ENCODE measurements around the gene HOXC12. TPM values are rescaled to one million over a fixed set of nuclear protein-coding genes. Genes with fewer than 3 reads are reported as not detected.

Gene HOXC12
- total RNA-seq, 1 donor from 2014 or later: not detected

DNA sequence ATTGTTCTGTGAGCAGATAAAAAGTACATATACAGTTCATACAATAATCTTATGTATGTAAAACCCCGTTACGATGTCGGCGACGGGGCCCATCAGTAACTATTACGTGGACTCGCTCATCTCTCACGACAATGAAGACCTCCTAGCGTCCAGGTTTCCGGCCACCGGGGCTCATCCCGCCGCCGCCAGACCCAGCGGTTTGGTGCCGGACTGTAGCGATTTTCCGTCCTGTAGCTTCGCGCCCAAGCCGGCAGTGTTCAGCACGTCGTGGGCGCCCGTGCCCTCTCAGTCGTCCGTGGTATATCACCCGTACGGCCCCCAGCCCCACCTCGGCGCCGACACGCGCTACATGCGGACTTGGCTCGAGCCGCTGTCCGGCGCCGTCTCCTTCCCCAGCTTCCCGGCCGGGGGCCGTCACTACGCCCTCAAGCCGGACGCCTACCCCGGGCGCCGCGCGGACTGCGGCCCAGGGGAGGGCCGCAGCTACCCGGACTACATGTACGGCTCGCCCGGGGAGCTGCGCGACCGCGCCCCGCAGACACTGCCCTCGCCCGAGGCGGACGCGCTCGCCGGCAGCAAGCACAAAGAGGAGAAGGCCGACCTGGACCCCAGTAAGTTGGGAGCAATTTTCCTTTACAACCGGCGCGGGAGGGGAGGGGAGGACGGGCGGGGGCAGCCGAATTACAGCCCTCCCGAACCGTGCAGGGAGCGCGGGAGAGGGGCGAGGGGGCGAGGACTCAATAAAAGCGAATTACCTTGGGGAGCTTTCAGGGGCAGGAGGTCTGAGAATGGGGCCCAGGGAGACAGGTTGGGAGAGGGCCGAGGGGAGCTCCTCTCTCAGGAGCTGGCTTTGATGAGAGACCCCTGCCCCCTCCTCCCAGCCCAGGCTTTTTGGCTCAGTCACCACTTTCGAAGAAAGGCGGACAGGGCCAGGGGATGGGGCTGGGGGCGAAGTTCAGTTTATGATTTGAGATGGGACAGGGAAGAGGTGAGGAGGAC is 45.7 kb downstream of the HOXC12 start, which contains the start of gene HOXC9:
Gene HOXC9, plus strand, starts transcription at position 46 of the 999 bp plus-strand sequence. Its CDS starts 28 bp downstream, at position 74.
- no peaks in the 10 kb centered on the region for H3K9me3 Mint-ChIP-seq (ENCODE audit: low read depth)
- H3K4me1 Mint-ChIP-seq (ENCODE audit: low read depth): peaks cover 2% of the 10 kb centered on the region
- no peaks in the 10 kb centered on the region for H3K36me3 Mint-ChIP-seq (ENCODE audit: insufficient read depth)
- no peak within 1 kb of the TSS for H3K27ac Mint-ChIP-seq
- peaks cover 100% of the 10 kb centered on the region for H3K27me3 Mint-ChIP-seq
- peak within 1 kb of the TSS; percentile 40 for H3K4me3 Mint-ChIP-seq (ENCODE audit: low read depth)
- TF ChIP-seq, protein P1, sequence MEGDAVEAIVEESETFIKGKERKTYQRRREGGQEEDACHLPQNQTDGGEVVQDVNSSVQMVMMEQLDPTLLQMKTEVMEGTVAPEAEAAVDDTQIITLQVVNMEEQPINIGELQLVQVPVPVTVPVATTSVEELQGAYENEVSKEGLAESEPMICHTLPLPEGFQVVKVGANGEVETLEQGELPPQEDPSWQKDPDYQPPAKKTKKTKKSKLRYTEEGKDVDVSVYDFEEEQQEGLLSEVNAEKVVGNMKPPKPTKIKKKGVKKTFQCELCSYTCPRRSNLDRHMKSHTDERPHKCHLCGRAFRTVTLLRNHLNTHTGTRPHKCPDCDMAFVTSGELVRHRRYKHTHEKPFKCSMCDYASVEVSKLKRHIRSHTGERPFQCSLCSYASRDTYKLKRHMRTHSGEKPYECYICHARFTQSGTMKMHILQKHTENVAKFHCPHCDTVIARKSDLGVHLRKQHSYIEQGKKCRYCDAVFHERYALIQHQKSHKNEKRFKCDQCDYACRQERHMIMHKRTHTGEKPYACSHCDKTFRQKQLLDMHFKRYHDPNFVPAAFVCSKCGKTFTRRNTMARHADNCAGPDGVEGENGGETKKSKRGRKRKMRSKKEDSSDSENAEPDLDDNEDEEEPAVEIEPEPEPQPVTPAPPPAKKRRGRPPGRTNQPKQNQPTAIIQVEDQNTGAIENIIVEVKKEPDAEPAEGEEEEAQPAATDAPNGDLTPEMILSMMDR (IDR thresholded peaks at IDR 0.05; ENCODE audit: unreplicated experiment): no peak
- no peak for DNase-seq (ENCODE audit: low spot score, unreplicated experiment)

DNA sequence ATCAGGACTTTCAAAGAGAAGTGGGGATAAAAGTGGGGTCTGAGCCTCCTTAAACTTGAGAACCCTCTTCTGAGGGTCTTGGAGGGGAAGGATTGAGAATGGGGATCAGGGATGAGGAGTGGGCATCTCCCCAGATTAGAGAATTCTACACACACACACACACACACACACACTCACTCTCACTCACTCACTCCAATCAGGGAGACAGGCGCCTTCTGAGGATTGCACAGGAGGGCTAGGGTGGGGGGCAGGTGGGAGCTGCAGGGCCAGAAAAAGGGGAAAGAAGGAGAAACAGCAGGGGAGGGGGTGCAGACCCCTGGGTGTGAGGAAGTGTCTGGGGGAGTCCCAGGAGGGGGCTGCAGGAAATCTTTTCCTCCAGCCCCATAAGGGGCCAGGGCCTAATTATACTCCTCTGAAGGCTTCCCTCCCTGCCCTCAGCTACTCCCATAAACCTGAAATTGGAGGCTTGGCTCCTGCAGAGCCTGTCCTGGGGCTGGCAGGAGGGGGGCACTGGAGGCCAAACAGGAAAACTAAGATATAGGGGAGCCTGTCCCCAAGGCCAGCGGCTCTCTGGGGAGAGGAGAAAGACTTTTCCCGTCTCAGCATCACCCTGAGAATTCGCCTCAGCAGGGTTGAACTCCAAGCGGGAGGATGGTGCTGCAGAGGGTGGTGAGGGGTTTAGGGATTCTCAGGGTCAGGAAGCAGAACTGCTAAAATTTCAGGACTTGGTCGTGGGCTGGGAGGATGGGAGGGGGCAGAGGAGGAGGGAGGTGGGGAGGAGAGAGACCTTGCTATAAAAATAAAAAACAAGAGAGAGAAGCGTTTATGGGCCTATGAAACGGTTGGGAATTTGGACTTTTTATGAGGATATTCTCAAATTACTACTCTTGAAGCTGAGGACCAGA is 46.8 kb downstream of the HOXC12 start:
- peaks cover 100% of the 10 kb centered on the region for H3K27me3 Mint-ChIP-seq
- no peak overlapping the region for H3K4me3 Mint-ChIP-seq (ENCODE audit: low read depth)
- H3K4me1 Mint-ChIP-seq (ENCODE audit: low read depth): peaks cover 5% of the 10 kb centered on the region
- DNase-seq (ENCODE audit: low spot score, unreplicated experiment): no peak
- no peaks in the 10 kb centered on the region for H3K36me3 Mint-ChIP-seq (ENCODE audit: insufficient read depth)
- no peaks in the 10 kb centered on the region for H3K9me3 Mint-ChIP-seq (ENCODE audit: low read depth)
- H3K27ac Mint-ChIP-seq: no peak overlapping the region
- TF ChIP-seq, protein P1 (IDR thresholded peaks at IDR 0.05; ENCODE audit: unreplicated experiment): no peak

DNA sequence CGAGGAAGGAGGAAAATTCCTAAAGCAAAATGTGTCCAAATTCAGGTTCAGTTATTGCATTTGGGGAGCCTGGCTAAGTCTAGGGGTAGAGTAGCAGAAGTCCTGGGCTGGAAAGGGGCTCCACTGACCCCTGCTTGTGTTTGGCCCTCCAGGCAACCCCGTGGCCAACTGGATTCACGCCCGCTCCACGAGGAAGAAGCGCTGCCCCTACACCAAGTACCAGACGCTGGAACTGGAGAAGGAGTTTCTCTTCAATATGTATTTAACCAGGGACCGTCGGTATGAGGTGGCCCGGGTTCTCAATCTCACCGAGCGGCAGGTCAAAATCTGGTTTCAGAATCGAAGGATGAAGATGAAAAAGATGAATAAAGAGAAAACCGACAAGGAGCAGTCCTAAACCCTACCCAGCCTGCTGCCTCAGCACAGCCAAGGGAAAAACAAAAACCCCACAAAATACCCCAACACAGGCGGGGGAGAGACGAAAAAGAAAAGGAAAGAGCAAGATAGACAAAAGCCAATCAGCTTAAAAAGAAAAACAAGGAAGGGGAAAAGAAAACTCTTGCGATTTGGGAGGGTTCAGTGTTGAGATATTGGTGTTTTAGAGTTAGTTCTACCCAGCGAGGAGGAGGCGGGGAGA is 47.7 kb downstream of the HOXC12 start:
- H3K36me3 Mint-ChIP-seq (ENCODE audit: insufficient read depth): no peaks in the 10 kb centered on the region

DNA sequence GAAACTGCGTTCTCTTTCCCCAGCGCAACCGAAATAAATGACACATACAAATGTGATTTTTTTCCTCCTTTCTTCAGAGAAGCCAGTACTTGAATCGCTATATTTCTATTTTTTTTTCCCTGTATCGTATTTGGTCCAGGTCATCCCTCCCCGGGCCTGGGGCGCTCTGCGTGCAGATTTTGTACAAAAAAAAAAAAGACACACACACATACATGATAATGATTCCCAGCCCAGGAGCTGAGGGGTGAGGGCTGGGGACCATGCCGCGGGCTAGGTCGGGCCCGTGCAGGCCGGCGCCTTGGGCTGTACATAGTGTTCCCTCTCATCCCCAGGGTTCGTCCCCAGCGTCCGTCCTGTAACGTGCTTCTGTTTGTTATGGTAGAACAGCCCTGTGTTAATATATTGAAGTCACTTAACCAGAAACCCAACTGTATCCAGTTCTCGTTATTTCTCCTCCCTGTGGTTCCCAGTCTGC is 48.2 kb downstream of the HOXC12 start:
- DNase-seq (ENCODE audit: low spot score, unreplicated experiment): no peak
- H3K27me3 Mint-ChIP-seq: peaks cover 100% of the 10 kb centered on the region
- peaks cover 5% of the 10 kb centered on the region for H3K4me1 Mint-ChIP-seq (ENCODE audit: low read depth)
- no peaks in the 10 kb centered on the region for H3K9me3 Mint-ChIP-seq (ENCODE audit: low read depth)
- TF ChIP-seq, protein P1 (IDR thresholded peaks at IDR 0.05; ENCODE audit: unreplicated experiment): no peak
- H3K36me3 Mint-ChIP-seq (ENCODE audit: insufficient read depth): no peaks in the 10 kb centered on the region
- no peak overlapping the region for H3K4me3 Mint-ChIP-seq (ENCODE audit: low read depth)
- H3K27ac Mint-ChIP-seq: no peak overlapping the region

More for the DNA sequence above, 47.7 kb downstream of the HOXC12 start:
- Mint-ChIP-seq H3K9me3 (ENCODE audit: low read depth) (no peaks in the 10 kb centered on the region), H3K27me3 (peaks cover 100% of the 10 kb centered on the region), H3K27ac (no peak overlapping the region), H3K4me1 (ENCODE audit: low read depth) (peaks cover 5% of the 10 kb centered on the region), H3K4me3 (ENCODE audit: low read depth) (no peak overlapping the region)
- no peak for DNase-seq (ENCODE audit: low spot score, unreplicated experiment)
- TF ChIP-seq, protein P1 (IDR thresholded peaks at IDR 0.05; ENCODE audit: unreplicated experiment): no peak

All from progenitor cell of endocrine pancreas (in vitro differentiated cells).